Activated naive CD4-positive, alpha-beta T cell treated with anti-CD3 and anti-CD28 coated beads, Interleukin-2, amount 50 U/mL, for 24 hours (primary cell): ENCODE measurements around the gene TMEM232.

ENCODE experiments used
- H3K27ac Mint-ChIP-seq: one replicate; pipeline ENCODE4 v1.8.0; 2021; ENCODE audit warnings: mild to moderate bottlenecking, mixed read lengths
- H3K27me3 Mint-ChIP-seq: one replicate; pipeline ENCODE4 v1.8.0; 2021; ENCODE audit warnings: mixed read lengths
- H3K36me3 Mint-ChIP-seq: one replicate; pipeline ENCODE4 v1.8.0; 2021; ENCODE audit warnings: mixed read lengths
- H3K4me1 Mint-ChIP-seq: one replicate; pipeline ENCODE4 v1.8.0; 2021; ENCODE audit warnings: mixed read lengths
- H3K4me3 Mint-ChIP-seq: one replicate; pipeline ENCODE4 v1.8.0; 2021; ENCODE audit warnings: mild to moderate bottlenecking, mixed read lengths
- H3K9me3 Mint-ChIP-seq: one replicate; pipeline ENCODE4 v1.8.0; 2021; ENCODE audit warnings: mixed read lengths

The TMEM232 gene

GRCh38 chr5:110376281-110376951, 350.1 kb downstream of the TMEM232 start:
- peaks cover 4% of the 10 kb centered on the region for H3K9me3 Mint-ChIP-seq
- H3K27me3 Mint-ChIP-seq, result no peaks in the 10 kb centered on the region
- H3K27ac Mint-ChIP-seq, result no peak overlapping the region
- H3K36me3 Mint-ChIP-seq, result no peaks in the 10 kb centered on the region
- no peak overlapping the region for H3K4me3 Mint-ChIP-seq
- H3K4me1 Mint-ChIP-seq, result no peaks in the 10 kb centered on the region

GRCh38 chr5:110371725-110372041, 354.8 kb downstream of the TMEM232 start:
- Mint-ChIP-seq H3K4me3 (no peak overlapping the region), H3K36me3 (no peaks in the 10 kb centered on the region), H3K27me3 (no peaks in the 10 kb centered on the region), H3K27ac (no peak overlapping the region), H3K4me1 (no peaks in the 10 kb centered on the region), H3K9me3 (peaks cover 4% of the 10 kb centered on the region)

- Mint-ChIP-seq H3K27me3 (no peaks in the 10 kb centered on the region), H3K4me3 (no peak overlapping the region), H3K4me1 (no peaks in the 10 kb centered on the region), H3K36me3 (no peaks in the 10 kb centered on the region), H3K9me3 (peaks cover 4% of the 10 kb centered on the region), H3K27ac (no peak overlapping the region)
These were observed 355.3 kb downstream of the TMEM232 start for GRCh38 chr5:110371011-110371724.
